ENCODE results near the gene TTL. TPM values are rescaled to one million over a fixed set of nuclear protein-coding genes. Genes with fewer than 3 reads are reported as not detected.
"Not testable (repeated sequence)": the region's sequence is repeated elsewhere in the genome, so short reads cannot be mapped to it uniquely, and the experiment has no call there.

Gene TTL
- total and polyA plus RNA-seq, 11 donors = 13.0 to 55.3 (median 38.7) TPM

GRCh38 chr2:112523291-112523777 lies 41.4 kb downstream of the TTL start:
- DNase-seq (no peak), ATAC-seq (no peak)
- intact Hi-C loops (cut with DNase I) = no loop called here
- H3K9me3 ChIP-seq = no peaks in the 10 kb centered on the region
- no peak for TF ChIP-seq POLR2A (IDR thresholded peaks at IDR 0.05)
- TF ChIP-seq CTCF (IDR thresholded peaks at IDR 0.05) = no peak
- no peak overlapping the region for H3K4me3 ChIP-seq
- H3K36me3 ChIP-seq = peaks cover 0 to 57% (median 46%) of the 10 kb centered on the region in 9 donors
- H3K4me1 ChIP-seq = no peaks in the 10 kb centered on the region
- whole genome bisulfite sequencing, 4 donors = 90 to 98% (median 95%) methylated on average over 3 of the region's 3 CpGs
- H3K27me3 ChIP-seq = no peaks in the 10 kb centered on the region
- H3K27ac ChIP-seq = no peak overlapping the region

- H3K27me3 ChIP-seq; H3K27ac ChIP-seq; ATAC-seq; H3K4me3 ChIP-seq; DNase-seq; H3K9me3 ChIP-seq; H3K4me1 ChIP-seq; intact Hi-C loops (cut with DNase I): not testable (repeated sequence)
- peaks cover 3 to 57% (median 43%) of the 10 kb centered on the region in 9 donors for H3K36me3 ChIP-seq
- WGBS, 4 donors = 89 to 99% (median 96%) methylated on average over 3 of the region's 3 CpGs
These were observed 42.3 kb downstream of the TTL start for GRCh38 chr2:112524276-112524675.

GRCh38 chr2:112528541-112528940 lies 46.6 kb downstream of the TTL start:
- H3K4me1 ChIP-seq = peaks cover 0 to 11% (median 0%) of the 10 kb centered on the region in 12 donors
- 88 to 92% (median 90%) methylated on average over 5 of the region's 5 CpGs for WGBS, 4 donors
- H3K36me3 ChIP-seq = peaks cover 4 to 61% (median 49%) of the 10 kb centered on the region in 9 donors
- DNase-seq (no peak), ATAC-seq (no peak)
- TF ChIP-seq POLR2A (IDR thresholded peaks at IDR 0.05) (no peak), CTCF (IDR thresholded peaks at IDR 0.05) (no peak)
- H3K4me3 ChIP-seq = no peak overlapping the region
- H3K27ac ChIP-seq = no peak overlapping the region
- H3K27me3 ChIP-seq = no peaks in the 10 kb centered on the region
- no peaks in the 10 kb centered on the region for H3K9me3 ChIP-seq
- intact Hi-C loops (cut with DNase I) = no loop called here

- TF ChIP-seq CTCF (IDR thresholded peaks at IDR 0.05) (no peak), POLR2A (IDR thresholded peaks at IDR 0.05) (no peak)
- ATAC-seq (peak in 1 of 4 donors; percentile 45), DNase-seq (no peak)
- Histone ChIP-seq H3K27ac (peak overlapping the region in 1 of 12 donors; percentile 12), H3K36me3 (peaks cover 4 to 63% (median 48%) of the 10 kb centered on the region in 9 donors), H3K4me3 (no peak overlapping the region), H3K27me3 (no peaks in the 10 kb centered on the region), H3K4me1 (peaks cover 0 to 11% (median 0%) of the 10 kb centered on the region in 12 donors), H3K9me3 (no peaks in the 10 kb centered on the region)
- WGBS, 4 donors = 79 to 88% (median 83%) methylated on average over 4 of the region's 4 CpGs
- intact Hi-C loops (cut with DNase I) = no loop called here
These were observed 47.8 kb downstream of the TTL start for GRCh38 chr2:112529757-112530156.

GRCh38 chr2:112530728-112531127 lies 48.8 kb downstream of the TTL start:
- no peak overlapping the region for H3K4me3 ChIP-seq
- peaks cover 4 to 63% (median 48%) of the 10 kb centered on the region in 9 donors for H3K36me3 ChIP-seq
- intact Hi-C loops (cut with DNase I) = no loop called here
- DNase-seq (no peak), ATAC-seq (no peak)
- TF ChIP-seq CTCF (IDR thresholded peaks at IDR 0.05) (no peak), POLR2A (IDR thresholded peaks at IDR 0.05) (no peak)
- H3K4me1 ChIP-seq = peaks cover 0 to 11% (median 0%) of the 10 kb centered on the region in 12 donors
- no peak overlapping the region for H3K27ac ChIP-seq
- no peaks in the 10 kb centered on the region for H3K27me3 ChIP-seq
- WGBS, 4 donors = 96 to 100% (median 98%) methylated on average over 4 of the region's 4 CpGs
- no peaks in the 10 kb centered on the region for H3K9me3 ChIP-seq

Measured in heart left ventricle (tissue), 16 donors.